Caco-2 (cell line): ENCODE results near the gene MLLT10. TPM values are rescaled to one million over a fixed set of nuclear protein-coding genes. Genes with fewer than 3 reads are reported as not detected.

Source experiments
- BruUV-seq: library from RNA; stranded (reverse); fragments of 400-500 nt; replicated peaks from 2 replicates; lab custom pipeline; 2021; lab: Mats Ljungman, UMichigan
- CTCF ChIA-PET: fragments of 300-600 bp; sonication (Branson Sonifier 250); formaldehyde crosslinking; loops from one replicate; lab custom pipeline; 2022; ENCODE audit warnings: antibody characterized with exemption; lab: Charles Lee
- POLR2A ChIA-PET: fragments of 300-600 bp; sonication (Branson Sonifier 250); formaldehyde crosslinking; loops from one replicate; lab custom pipeline; 2022; ENCODE audit warnings: antibody characterized with exemption; lab: Charles Lee
- DNase-seq, 2 experiments: peaks; one replicate each; pipeline versions ENCODE4 v3.0.0 to v3.0.0-alpha.2; 2020 to 2022
- H3K27me3 ChIP-seq: replicated peaks from 2 replicates; pipeline ENCODE4 v1.6.0; 2011; ENCODE audit warnings: low read length; ENCODE audit not compliant: control insufficient read depth, insufficient read depth
- H3K36me3 ChIP-seq: 2 replicates; pipeline ENCODE4 v1.5.1; 2011; ENCODE audit warnings: low read length; ENCODE audit not compliant: control insufficient read depth, insufficient read depth
- H3K4me1 ChIP-seq: fragments of 250-450 bp; sonication (Bioruptor Pico); 2 replicates; pipeline ENCODE4 v1.5.1; 2020; ENCODE audit warnings: mild to moderate bottlenecking
- H3K4me3 ChIP-seq: 2 replicates; pipeline ENCODE4 v1.5.1; 2011; ENCODE audit warnings: low read depth, mild to moderate bottlenecking, control low read depth, low read length
- H3K9me3 ChIP-seq: fragments of 250-450 bp; sonication (Bioruptor Pico); 2 replicates; pipeline ENCODE4 v1.5.1; 2020; ENCODE audit warnings: mild to moderate bottlenecking, moderate library complexity
- H3K27ac Mint-ChIP-seq: one replicate; pipeline ENCODE4 v1.8.0; 2022; ENCODE audit warnings: mixed read lengths; ENCODE audit not compliant: unreplicated experiment
- H3K27me3 Mint-ChIP-seq: one replicate; pipeline ENCODE4 v1.8.0; 2022; ENCODE audit warnings: mixed read lengths; ENCODE audit not compliant: insufficient read depth, unreplicated experiment
- H3K36me3 Mint-ChIP-seq: one replicate; pipeline ENCODE4 v1.8.0; 2022; ENCODE audit warnings: mild to moderate bottlenecking, mixed read lengths; ENCODE audit not compliant: insufficient read depth, unreplicated experiment
- H3K4me1 Mint-ChIP-seq: one replicate; pipeline ENCODE4 v1.8.0; 2022; ENCODE audit warnings: low read depth, mixed read lengths; ENCODE audit not compliant: unreplicated experiment
- H3K4me3 Mint-ChIP-seq: one replicate; pipeline ENCODE4 v1.8.0; 2022; ENCODE audit warnings: mild to moderate bottlenecking, moderate library complexity, mixed read lengths; ENCODE audit not compliant: unreplicated experiment
- H3K9me3 Mint-ChIP-seq: one replicate; pipeline ENCODE4 v1.8.0; 2022; ENCODE audit warnings: mixed read lengths; ENCODE audit not compliant: unreplicated experiment
- intact Hi-C: fragments of 100-400 bp; cut with micrococcal nuclease; formaldehyde crosslinking; loops from one replicate; pipeline ENCODE4 v1.10.0; 2022; ENCODE audit not compliant: unreplicated experiment
- total RNA-seq: library from RNA; stranded (reverse); gene quantifications from 2 replicates; pipeline ENCODE4 v1.2.3, GENCODE V29; 2022
- TF ChIP-seq, protein P1 (sequence below), 2 experiments: fragments of 200-600 bp in 1 of 2; IDR thresholded peaks; 1 replicate in 1 of 2; 2 replicates in 1 of 2; pipeline versions ENCODE4 v1.5.1 to v1.8.0; 2011 to 2022; ENCODE audit warnings: antibody characterized with exemption in 1 of 2, control low read depth in 1 of 2, inconsistent platforms in 1 of 2, low read depth in 1 of 2, low read length in 1 of 2, mild to moderate bottlenecking in 1 of 2, moderate library complexity in 1 of 2; ENCODE audit not compliant: insufficient read depth in 1 of 2, severe bottlenecking in 1 of 2, unreplicated experiment in 1 of 2

The MLLT10 gene
- total RNA-seq, 1 experiment from 2014 or later, result 84.3 TPM

DNA sequence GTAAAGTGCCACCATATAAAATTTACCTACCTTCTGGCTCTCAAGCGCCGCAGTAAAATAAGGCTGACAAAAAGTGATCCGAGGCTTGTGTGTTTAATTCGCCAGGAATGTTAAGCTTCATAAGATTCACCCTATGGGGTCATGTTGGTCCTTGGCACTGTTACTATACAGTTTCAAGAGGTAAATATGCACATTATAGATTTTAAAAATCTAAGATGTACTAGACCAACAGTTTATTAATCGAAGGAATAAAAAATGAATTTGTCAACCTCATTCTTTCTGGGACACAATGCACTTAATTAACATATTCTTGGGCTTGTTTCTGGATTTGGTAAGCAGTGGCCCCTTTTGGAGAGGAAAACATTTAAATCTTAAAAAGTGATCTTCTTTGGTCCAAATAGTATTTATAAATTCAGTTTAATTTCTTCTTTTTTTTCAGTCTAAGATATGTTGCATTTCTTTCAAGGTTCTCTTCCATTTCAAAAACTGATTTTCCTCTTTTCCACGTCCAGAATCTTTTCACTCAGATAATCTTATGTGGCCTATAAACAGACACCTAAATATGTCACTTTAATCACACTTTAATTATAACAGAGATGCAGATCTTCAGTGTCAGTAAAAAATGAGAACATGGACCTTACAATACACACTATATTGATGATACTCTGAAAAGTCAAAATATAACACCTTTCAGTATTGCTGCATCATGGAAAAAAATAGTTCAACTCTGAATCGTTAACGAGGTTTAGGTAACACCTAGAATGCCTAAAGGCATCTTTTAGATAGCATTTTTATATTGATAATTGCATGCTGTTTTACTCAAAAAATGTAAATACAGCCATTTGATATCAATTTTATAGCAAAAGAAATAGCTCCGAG, 4.8 kb upstream of the MLLT10 start:
- DNase-seq, result no peak
- Histone ChIP-seq H3K27me3 (no peaks in the 10 kb centered on the region), H3K4me3 (no peak overlapping the region; the same call in 1 of the 2 replicates), H3K4me1 (peaks cover 23% of the 10 kb centered on the region), H3K36me3 (no peaks in the 10 kb centered on the region), H3K9me3 (no peaks in the 10 kb centered on the region)
- BruUV-seq, result no TSS peak
- Mint-ChIP-seq H3K27ac (peak overlapping the region; percentile 98), H3K9me3 (no peaks in the 10 kb centered on the region), H3K36me3 (peaks cover 46% of the 10 kb centered on the region), H3K27me3 (no peaks in the 10 kb centered on the region), H3K4me3 (peak overlapping the region; percentile 88), H3K4me1 (peaks cover 23% of the 10 kb centered on the region)
- POLR2A ChIA-PET, result interaction anchor here (4.4 kb wide), 1 partner anchor 33 kb away, joined by 47 read pairs; no protein-coding TSS in a partner anchor
- intact Hi-C loops, result loop anchor here (5.0 kb wide), 1 partner anchor 432 kb away; no protein-coding TSS in a partner anchor
- TF ChIP-seq, protein P1, sequence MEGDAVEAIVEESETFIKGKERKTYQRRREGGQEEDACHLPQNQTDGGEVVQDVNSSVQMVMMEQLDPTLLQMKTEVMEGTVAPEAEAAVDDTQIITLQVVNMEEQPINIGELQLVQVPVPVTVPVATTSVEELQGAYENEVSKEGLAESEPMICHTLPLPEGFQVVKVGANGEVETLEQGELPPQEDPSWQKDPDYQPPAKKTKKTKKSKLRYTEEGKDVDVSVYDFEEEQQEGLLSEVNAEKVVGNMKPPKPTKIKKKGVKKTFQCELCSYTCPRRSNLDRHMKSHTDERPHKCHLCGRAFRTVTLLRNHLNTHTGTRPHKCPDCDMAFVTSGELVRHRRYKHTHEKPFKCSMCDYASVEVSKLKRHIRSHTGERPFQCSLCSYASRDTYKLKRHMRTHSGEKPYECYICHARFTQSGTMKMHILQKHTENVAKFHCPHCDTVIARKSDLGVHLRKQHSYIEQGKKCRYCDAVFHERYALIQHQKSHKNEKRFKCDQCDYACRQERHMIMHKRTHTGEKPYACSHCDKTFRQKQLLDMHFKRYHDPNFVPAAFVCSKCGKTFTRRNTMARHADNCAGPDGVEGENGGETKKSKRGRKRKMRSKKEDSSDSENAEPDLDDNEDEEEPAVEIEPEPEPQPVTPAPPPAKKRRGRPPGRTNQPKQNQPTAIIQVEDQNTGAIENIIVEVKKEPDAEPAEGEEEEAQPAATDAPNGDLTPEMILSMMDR (IDR thresholded peaks at IDR 0.05; ENCODE audit: insufficient read depth in 1 of 2, low read depth in 1 of 2, low read length in 1 of 2, severe bottlenecking in 1 of 2, unreplicated experiment in 1 of 2), result no peak
- CTCF ChIA-PET, result interaction anchor here (0.7 kb wide), 1 partner anchor 34 kb away, joined by 3 read pairs; no protein-coding TSS in a partner anchor

DNA sequence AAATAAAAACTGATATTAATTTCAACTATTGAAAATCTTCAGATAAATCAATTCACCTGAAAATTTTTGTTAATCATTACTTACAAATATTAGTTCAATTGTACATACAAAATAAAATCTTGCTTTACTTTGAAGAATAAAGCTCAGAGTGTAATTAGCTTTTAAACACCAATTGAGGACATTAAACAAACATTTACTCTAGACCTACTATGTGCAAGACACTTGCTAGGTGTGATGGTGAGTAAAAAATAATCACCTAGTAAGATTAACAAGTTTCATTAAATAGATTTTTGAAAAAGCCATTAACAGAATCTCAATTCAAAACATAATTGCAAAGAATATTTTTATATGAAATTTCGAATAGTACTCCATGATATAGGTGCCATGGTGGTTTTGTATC, 3.9 kb upstream of the MLLT10 start:
- no TSS peak for BruUV-seq
- Histone ChIP-seq H3K27me3 (no peaks in the 10 kb centered on the region), H3K4me1 (peaks cover 23% of the 10 kb centered on the region), H3K4me3 (no peak overlapping the region), H3K9me3 (no peaks in the 10 kb centered on the region), H3K36me3 (no peaks in the 10 kb centered on the region)
- ChIA-PET CTCF (no interaction called here), POLR2A (no interaction called here)
- Mint-ChIP-seq H3K4me3 (no peak overlapping the region), H3K9me3 (no peaks in the 10 kb centered on the region), H3K4me1 (peaks cover 23% of the 10 kb centered on the region), H3K27me3 (no peaks in the 10 kb centered on the region), H3K27ac (no peak overlapping the region), H3K36me3 (peaks cover 44% of the 10 kb centered on the region)
- no peak for DNase-seq
- TF ChIP-seq, protein P1 (IDR thresholded peaks at IDR 0.05; ENCODE audit: insufficient read depth in 1 of 2, low read depth in 1 of 2, low read length in 1 of 2, severe bottlenecking in 1 of 2, unreplicated experiment in 1 of 2), result no peak
- intact Hi-C loops, result loop anchor here (5.0 kb wide), 1 partner anchor 792 kb away; the partner anchor contains the start of gene BMI1

GRCh38 chr10:21530641-21531040, 3.4 kb upstream of the MLLT10 start:
- no peaks in the 10 kb centered on the region for H3K27me3 Mint-ChIP-seq
- no peak overlapping the region for H3K4me3 ChIP-seq

More at GRCh38 chr10:21530641-21531040, 3.4 kb upstream of the MLLT10 start:
- BruUV-seq, result no TSS peak
- Histone ChIP-seq H3K9me3 (no peaks in the 10 kb centered on the region), H3K4me1 (peaks cover 27% of the 10 kb centered on the region), H3K27me3 (no peaks in the 10 kb centered on the region), H3K36me3 (no peaks in the 10 kb centered on the region)
- Mint-ChIP-seq H3K9me3 (no peaks in the 10 kb centered on the region), H3K36me3 (peaks cover 44% of the 10 kb centered on the region), H3K27ac (no peak overlapping the region), H3K4me1 (peaks cover 23% of the 10 kb centered on the region), H3K4me3 (no peak overlapping the region)
- CTCF ChIA-PET, result no interaction called here
- POLR2A ChIA-PET, result no interaction called here
- TF ChIP-seq, protein P1 (IDR thresholded peaks at IDR 0.05; ENCODE audit: insufficient read depth in 1 of 2, low read depth in 1 of 2, low read length in 1 of 2, severe bottlenecking in 1 of 2, unreplicated experiment in 1 of 2), result no peak
- DNase-seq, result no peak
- intact Hi-C loops, result loop anchor here (5.0 kb wide), 1 partner anchor 792 kb away; the partner anchor contains the start of gene BMI1
